ENCODE measurements around the gene RAI1. TPM values are rescaled to one million over a fixed set of nuclear protein-coding genes. Genes with fewer than 3 reads are reported as not detected.

The RAI1 gene
- total RNA-seq, 3 donors from 2014 or later = 19.9 to 22.4 (median 20.1) TPM

DNA sequence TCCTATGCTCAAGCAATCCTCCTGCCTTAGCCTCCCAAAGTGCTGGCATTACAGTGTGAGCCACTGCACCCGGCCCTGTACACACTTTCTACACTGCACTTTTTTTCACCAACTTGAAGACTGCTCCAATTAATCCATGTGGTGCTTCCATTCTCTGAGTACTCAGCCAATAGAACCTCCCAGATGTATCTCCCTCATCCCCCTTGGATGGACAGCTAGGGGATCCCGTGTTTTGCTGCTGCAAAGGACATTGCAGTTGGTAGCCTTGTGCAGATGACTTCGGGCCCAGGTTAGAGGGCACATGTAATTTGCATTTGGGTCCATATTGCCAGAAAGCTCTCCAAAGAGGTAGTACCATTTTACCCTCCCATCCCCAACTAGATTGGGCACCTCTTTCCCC, 95.6 kb downstream of the RAI1 start:
- H3K9me3 Mint-ChIP-seq = no peaks in the 10 kb centered on the region
- H3K36me3 Mint-ChIP-seq (ENCODE audit: insufficient read depth) = no peaks in the 10 kb centered on the region
- no peaks in the 10 kb centered on the region for H3K27me3 Mint-ChIP-seq (ENCODE audit: low read depth)
- no peak overlapping the region for H3K4me3 Mint-ChIP-seq
- ATAC-seq (no peak), DNase-seq (no peak)
- H3K4me1 Mint-ChIP-seq (ENCODE audit: low read depth) = peaks cover 9% of the 10 kb centered on the region

- no peaks in the 10 kb centered on the region for H3K27me3 Mint-ChIP-seq (ENCODE audit: low read depth)
- peaks cover 5% of the 10 kb centered on the region for H3K4me1 Mint-ChIP-seq (ENCODE audit: low read depth)
- DNase-seq (no peak), ATAC-seq (no peak)
- no peak overlapping the region for H3K4me3 Mint-ChIP-seq
- no peaks in the 10 kb centered on the region for H3K36me3 Mint-ChIP-seq (ENCODE audit: insufficient read depth)
- no peaks in the 10 kb centered on the region for H3K9me3 Mint-ChIP-seq
Observed at GRCh38 chr17:17778308-17779014, 97.2 kb downstream of the RAI1 start.

- Mint-ChIP-seq H3K9me3 (no peaks in the 10 kb centered on the region), H3K4me1 (ENCODE audit: low read depth) (peaks cover 10% of the 10 kb centered on the region), H3K27me3 (ENCODE audit: low read depth) (no peaks in the 10 kb centered on the region), H3K4me3 (no peak overlapping the region), H3K36me3 (ENCODE audit: insufficient read depth) (no peaks in the 10 kb centered on the region)
- DNase-seq (no peak), ATAC-seq (no peak)
Observed at GRCh38 chr17:17779015-17779611, 97.9 kb downstream of the RAI1 start.

DNA sequence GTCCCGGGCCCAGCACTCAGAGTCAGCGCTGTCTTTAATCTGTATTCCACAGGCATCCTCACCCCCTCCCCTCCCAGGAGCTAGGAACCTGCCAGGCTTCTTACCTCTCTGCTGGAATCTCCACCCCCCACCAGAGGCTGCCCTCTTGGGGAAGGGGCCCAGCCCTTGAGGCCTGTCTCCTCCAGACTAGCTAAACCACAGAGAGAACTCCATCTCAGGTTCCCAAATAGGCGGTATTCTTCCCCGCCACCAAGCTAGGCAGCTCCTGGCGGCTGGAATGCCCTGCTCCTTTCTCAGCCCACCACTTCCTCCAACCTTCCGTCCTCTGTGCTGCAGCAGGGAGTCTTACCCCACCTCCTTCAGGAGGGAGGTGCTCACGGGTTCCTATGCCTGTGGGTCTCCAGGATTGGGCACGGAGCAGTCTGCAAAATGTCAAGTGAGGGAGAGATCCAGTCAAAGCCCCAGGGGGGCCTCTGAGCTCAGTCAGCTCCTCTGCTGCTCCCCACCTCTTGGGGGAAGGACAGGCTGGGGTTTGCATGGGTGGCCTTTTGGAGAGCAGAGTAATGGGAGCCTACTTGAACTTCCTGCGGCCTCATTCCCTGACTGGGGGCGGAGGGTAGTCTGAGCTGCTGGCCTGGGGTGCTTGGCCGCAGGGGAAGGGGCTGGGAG, 99.8 kb downstream of the RAI1 start:
- DNase-seq = no peak
- ATAC-seq = no peak
- no peaks in the 10 kb centered on the region for H3K27me3 Mint-ChIP-seq (ENCODE audit: low read depth)
- peak overlapping the region; percentile 59 for H3K4me3 Mint-ChIP-seq
- no peaks in the 10 kb centered on the region for H3K36me3 Mint-ChIP-seq (ENCODE audit: insufficient read depth)
- no peaks in the 10 kb centered on the region for H3K9me3 Mint-ChIP-seq
- peaks cover 24% of the 10 kb centered on the region for H3K4me1 Mint-ChIP-seq (ENCODE audit: low read depth)

GRCh38 chr17:17781591-17782496, 100.6 kb downstream of the RAI1 start:
- ATAC-seq = peak; percentile 39 to 46
- Mint-ChIP-seq H3K9me3 (no peaks in the 10 kb centered on the region), H3K4me3 (peak overlapping the region; percentile 59)

DNA sequence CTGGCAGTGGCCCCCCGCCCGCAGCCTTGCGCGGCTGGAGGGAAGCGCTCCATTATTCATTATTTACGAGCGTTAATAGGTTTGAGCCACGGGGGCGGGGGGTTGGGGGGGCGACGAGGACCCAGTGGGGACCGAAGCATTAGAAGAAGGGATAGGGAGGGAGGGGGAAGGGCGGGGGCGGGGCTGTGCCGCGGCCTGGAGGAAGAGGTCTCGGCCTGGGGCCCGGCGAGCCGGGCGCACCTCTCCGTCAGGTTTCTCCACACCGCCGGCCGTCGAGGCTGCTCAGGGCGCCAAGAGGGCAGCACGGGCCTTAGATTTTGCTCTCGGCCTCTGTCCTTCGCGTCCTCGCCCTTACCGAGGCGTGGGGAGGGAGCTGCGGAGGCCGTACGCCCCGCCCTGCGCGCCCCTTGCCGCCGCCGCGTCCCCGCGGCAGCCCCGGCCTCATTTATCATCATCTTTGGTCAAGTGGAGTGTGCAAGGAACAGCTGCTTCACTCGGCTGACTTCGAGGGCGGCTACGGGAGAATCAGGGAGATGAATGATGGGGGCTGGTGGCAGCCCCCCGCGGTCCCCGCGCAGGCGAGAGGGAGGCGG, 101.4 kb downstream of the RAI1 start:
- Mint-ChIP-seq H3K27me3 (ENCODE audit: low read depth) (no peaks in the 10 kb centered on the region), H3K4me3 (peak overlapping the region; percentile 71), H3K4me1 (ENCODE audit: low read depth) (peaks cover 24% of the 10 kb centered on the region), H3K9me3 (no peaks in the 10 kb centered on the region), H3K36me3 (ENCODE audit: insufficient read depth) (no peaks in the 10 kb centered on the region)
- no peak for DNase-seq
- peak; percentile 22 to 35 for ATAC-seq

More at GRCh38 chr17:17781591-17782496, 100.6 kb downstream of the RAI1 start:
- no peaks in the 10 kb centered on the region for H3K27me3 Mint-ChIP-seq (ENCODE audit: low read depth)
- peak; percentile 43 for DNase-seq
- no peaks in the 10 kb centered on the region for H3K36me3 Mint-ChIP-seq (ENCODE audit: insufficient read depth)
- H3K4me1 Mint-ChIP-seq (ENCODE audit: low read depth) = peaks cover 24% of the 10 kb centered on the region

GRCh38 chr17:17783116-17783824, 102.0 kb downstream of the RAI1 start:
- peak; percentile 53 for DNase-seq
- Mint-ChIP-seq H3K27me3 (ENCODE audit: low read depth) (no peaks in the 10 kb centered on the region), H3K9me3 (no peaks in the 10 kb centered on the region), H3K36me3 (ENCODE audit: insufficient read depth) (no peaks in the 10 kb centered on the region), H3K4me3 (peak overlapping the region; percentile 76), H3K4me1 (ENCODE audit: low read depth) (peaks cover 24% of the 10 kb centered on the region)
- ATAC-seq = peak; percentile 48 to 49

GRCh38 chr17:17783825-17784656, 102.8 kb downstream of the RAI1 start:
- no peaks in the 10 kb centered on the region for H3K36me3 Mint-ChIP-seq (ENCODE audit: insufficient read depth)
- peak in 1 of 2 donors; percentile 8 for ATAC-seq

DNA sequence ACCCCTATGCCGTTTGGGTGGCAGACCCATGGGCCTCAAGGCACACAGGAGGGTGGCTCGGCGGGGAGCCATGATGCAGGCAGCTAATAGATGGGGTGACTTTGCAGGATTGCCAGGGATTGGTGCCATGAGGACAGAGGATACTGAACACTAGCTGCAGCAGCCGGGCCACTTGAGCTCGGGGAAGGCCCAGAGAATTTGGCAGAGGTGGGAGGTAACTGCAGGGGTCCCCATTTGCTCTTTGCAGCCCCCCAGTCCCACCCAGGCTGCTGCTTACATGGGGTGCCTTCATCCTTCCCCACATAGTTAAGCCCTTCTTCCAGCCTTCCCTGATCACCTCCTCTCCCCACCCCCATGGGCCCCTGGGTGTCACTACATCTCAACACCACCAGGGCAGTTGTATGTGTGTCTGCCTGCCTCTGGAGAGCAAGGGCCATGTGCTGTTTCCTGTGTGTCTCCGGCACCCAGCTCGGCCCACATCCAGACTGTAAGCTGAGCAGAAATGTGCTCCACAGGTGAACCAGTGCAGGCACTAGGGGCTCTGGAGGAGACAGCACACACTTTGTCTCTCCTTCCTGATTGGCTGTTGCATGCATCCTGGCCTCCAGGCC, 103.5 kb downstream of the RAI1 start:
- Mint-ChIP-seq H3K4me3 (peak overlapping the region; percentile 31), H3K36me3 (ENCODE audit: insufficient read depth) (no peaks in the 10 kb centered on the region), H3K27me3 (ENCODE audit: low read depth) (no peaks in the 10 kb centered on the region), H3K4me1 (ENCODE audit: low read depth) (peaks cover 24% of the 10 kb centered on the region), H3K9me3 (no peaks in the 10 kb centered on the region)
- ATAC-seq (no peak), DNase-seq (no peak)

More at GRCh38 chr17:17783825-17784656, 102.8 kb downstream of the RAI1 start:
- Mint-ChIP-seq H3K4me3 (peak overlapping the region; percentile 76), H3K9me3 (no peaks in the 10 kb centered on the region), H3K27me3 (ENCODE audit: low read depth) (no peaks in the 10 kb centered on the region), H3K4me1 (ENCODE audit: low read depth) (peaks cover 24% of the 10 kb centered on the region)
- no peak for DNase-seq

DNA sequence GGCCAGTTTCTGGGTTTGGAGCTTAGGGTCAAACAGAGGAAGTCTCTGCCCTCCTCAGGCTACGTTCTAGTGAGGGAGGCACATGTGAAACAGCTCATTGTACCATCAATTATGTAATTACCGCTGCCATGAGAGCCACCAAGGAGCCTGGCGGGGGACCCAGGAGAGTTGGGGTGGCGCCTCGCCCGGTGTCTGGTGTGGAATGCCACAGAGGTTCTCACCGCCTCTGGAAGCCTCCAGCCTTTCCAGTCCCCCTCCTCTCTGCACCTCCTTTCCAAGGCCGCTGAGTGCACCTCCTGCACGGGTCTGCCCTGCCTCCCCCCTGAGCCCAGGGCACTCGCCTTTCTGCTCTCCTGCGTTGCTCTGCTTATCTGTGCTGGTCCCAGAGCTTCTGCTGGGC, 104.1 kb downstream of the RAI1 start:
- H3K4me1 Mint-ChIP-seq (ENCODE audit: low read depth) = peaks cover 24% of the 10 kb centered on the region
- no peaks in the 10 kb centered on the region for H3K9me3 Mint-ChIP-seq
- no peak overlapping the region for H3K4me3 Mint-ChIP-seq
- H3K27me3 Mint-ChIP-seq (ENCODE audit: low read depth) = no peaks in the 10 kb centered on the region
- DNase-seq (no peak), ATAC-seq (no peak)
- H3K36me3 Mint-ChIP-seq (ENCODE audit: insufficient read depth) = no peaks in the 10 kb centered on the region

GRCh38 chr17:17786998-17787397, 105.7 kb downstream of the RAI1 start:
- no peak overlapping the region for H3K4me3 Mint-ChIP-seq
- H3K27me3 Mint-ChIP-seq (ENCODE audit: low read depth) = no peaks in the 10 kb centered on the region
- ATAC-seq (no peak), DNase-seq (no peak)
- H3K4me1 Mint-ChIP-seq (ENCODE audit: low read depth) = peaks cover 21% of the 10 kb centered on the region
- H3K9me3 Mint-ChIP-seq = no peaks in the 10 kb centered on the region
- no peaks in the 10 kb centered on the region for H3K36me3 Mint-ChIP-seq (ENCODE audit: insufficient read depth)

- no peak overlapping the region for H3K4me3 Mint-ChIP-seq
- no peak for DNase-seq
- H3K27me3 Mint-ChIP-seq (ENCODE audit: low read depth) = no peaks in the 10 kb centered on the region
- H3K36me3 Mint-ChIP-seq (ENCODE audit: insufficient read depth) = no peaks in the 10 kb centered on the region
- no peak for ATAC-seq
- peaks cover 26% of the 10 kb centered on the region for H3K4me1 Mint-ChIP-seq (ENCODE audit: low read depth)
- no peaks in the 10 kb centered on the region for H3K9me3 Mint-ChIP-seq
Observed at GRCh38 chr17:17787568-17787967, 106.3 kb downstream of the RAI1 start.
